ENCODE data around the gene PHGDH. TPM values are rescaled to one million over a fixed set of nuclear protein-coding genes. Genes with fewer than 3 reads are reported as not detected.
A peak's percentile ranks its signal among the peaks of the same experiment; 100 is the strongest.

Gene PHGDH
- total RNA-seq, 1 experiment from 2014 or later, result 499 TPM

- peaks cover 32% of the 10 kb centered on the region for H3K4me1 ChIP-seq (ENCODE audit: insufficient read depth, low read length, poor library complexity, severe bottlenecking)
- no peak for DNase-seq (ENCODE audit: low spot score)
- no peak overlapping the region for H3K27ac ChIP-seq (ENCODE audit: low read depth, low read length, poor library complexity, severe bottlenecking)
- intact Hi-C loops (cut with micrococcal nuclease; ENCODE audit: unreplicated experiment), result no loop called here
- H3K9me3 ChIP-seq (ENCODE audit: low read depth, low read length, poor library complexity, severe bottlenecking), result no peaks in the 10 kb centered on the region
- CTCF ChIA-PET, result no interaction called here
- BruUV-seq (replicated peaks), result no TSS peak
- H3K4me3 ChIP-seq (ENCODE audit: low read depth, low read length, poor library complexity, severe bottlenecking), result no peak overlapping the region
- POLR2A ChIA-PET (ENCODE audit: low non-redundant PET), result no interaction called here
- H3K27me3 ChIP-seq (replicated peaks; ENCODE audit: insufficient read depth, low read depth, low read length, poor library complexity), result no peaks in the 10 kb centered on the region
- H3K36me3 ChIP-seq (ENCODE audit: insufficient read depth, low read length, poor library complexity, severe bottlenecking), result no peaks in the 10 kb centered on the region
- TF ChIP-seq EZH2 (IDR thresholded peaks at IDR 0.05; ENCODE audit: borderline replicate concordance, low read depth, low read length, poor library complexity, severe bottlenecking) (no peak), CTCF (conservative IDR thresholded peaks at IDR 0.05; ENCODE audit: low read depth, low read length) (no peak)
Observed at GRCh38 chr1:119764220-119764619, 52.5 kb downstream of the PHGDH start.

DNA sequence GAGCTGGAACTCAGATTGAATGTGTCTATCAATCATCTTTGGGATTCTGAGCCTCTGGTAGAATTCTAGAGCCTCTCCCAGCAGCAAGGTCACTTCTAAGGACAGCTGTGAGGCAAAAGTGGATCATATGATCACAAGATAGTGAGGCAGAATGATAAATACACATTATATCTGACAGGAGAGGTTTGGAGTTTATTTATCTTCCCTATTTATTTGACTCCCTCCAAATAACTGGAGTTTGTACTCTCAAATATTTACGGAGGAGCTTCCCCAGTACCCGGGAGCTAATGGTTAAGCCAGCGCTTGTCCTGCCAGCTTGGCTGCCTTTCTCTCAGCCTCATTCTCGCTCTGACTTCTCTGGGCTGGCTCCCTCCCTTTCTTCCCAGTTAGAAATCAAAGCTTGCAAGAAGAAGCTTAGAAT is 54.6 kb downstream of the PHGDH start:
- no peak overlapping the region for H3K27ac ChIP-seq (ENCODE audit: low read depth, low read length, poor library complexity, severe bottlenecking)
- no TSS peak for BruUV-seq (replicated peaks)
- intact Hi-C loops (cut with micrococcal nuclease; ENCODE audit: unreplicated experiment), result no loop called here
- peaks cover 39% of the 10 kb centered on the region for H3K4me1 ChIP-seq (ENCODE audit: insufficient read depth, low read length, poor library complexity, severe bottlenecking)
- no peak for TF ChIP-seq CTCF (conservative IDR thresholded peaks at IDR 0.05; ENCODE audit: low read depth, low read length)
- TF ChIP-seq EZH2 (IDR thresholded peaks at IDR 0.05; ENCODE audit: borderline replicate concordance, low read depth, low read length, poor library complexity, severe bottlenecking), result no peak
- H3K9me3 ChIP-seq (ENCODE audit: low read depth, low read length, poor library complexity, severe bottlenecking), result no peaks in the 10 kb centered on the region
- no peaks in the 10 kb centered on the region for H3K27me3 ChIP-seq (replicated peaks; ENCODE audit: insufficient read depth, low read depth, low read length, poor library complexity)
- no peak for DNase-seq (ENCODE audit: low spot score)
- no peaks in the 10 kb centered on the region for H3K36me3 ChIP-seq (ENCODE audit: insufficient read depth, low read length, poor library complexity, severe bottlenecking)
- ChIA-PET POLR2A (ENCODE audit: low non-redundant PET) (no interaction called here), CTCF (interaction anchor here (1.1 kb wide), 1 partner anchor 23 kb away, joined by 3 read pairs; no protein-coding TSS in a partner anchor)
- H3K4me3 ChIP-seq (ENCODE audit: low read depth, low read length, poor library complexity, severe bottlenecking), result no peak overlapping the region

DNA sequence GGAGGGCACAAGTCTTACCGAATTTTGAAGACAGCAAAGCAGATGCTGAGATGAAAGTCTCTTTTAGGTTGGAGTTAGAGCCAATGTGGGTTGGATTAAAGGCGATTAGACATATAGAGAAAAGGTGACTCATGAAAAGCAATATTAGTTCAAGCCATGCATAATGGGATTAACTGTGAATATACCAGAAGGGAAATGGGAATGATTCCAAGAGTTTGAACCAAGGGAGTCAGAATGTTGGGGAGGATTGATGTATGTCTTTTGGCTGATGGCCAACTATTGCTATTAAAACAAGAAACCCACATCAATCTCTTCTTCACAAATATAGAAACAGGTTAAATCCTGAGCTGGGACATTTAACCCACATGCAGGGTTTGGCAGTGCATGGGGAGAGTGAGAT is 55.8 kb downstream of the PHGDH start:
- CTCF ChIA-PET, result no interaction called here
- DNase-seq (ENCODE audit: low spot score), result peak; percentile 95
- Histone ChIP-seq H3K9me3 (ENCODE audit: low read depth, low read length, poor library complexity, severe bottlenecking) (no peaks in the 10 kb centered on the region), H3K4me3 (ENCODE audit: low read depth, low read length, poor library complexity, severe bottlenecking) (no peak overlapping the region), H3K4me1 (ENCODE audit: insufficient read depth, low read length, poor library complexity, severe bottlenecking) (peaks cover 43% of the 10 kb centered on the region), H3K27ac (ENCODE audit: low read depth, low read length, poor library complexity, severe bottlenecking) (no peak overlapping the region), H3K36me3 (ENCODE audit: insufficient read depth, low read length, poor library complexity, severe bottlenecking) (no peaks in the 10 kb centered on the region), H3K27me3 (replicated peaks; ENCODE audit: insufficient read depth, low read depth, low read length, poor library complexity) (no peaks in the 10 kb centered on the region)
- no peak for TF ChIP-seq CTCF (conservative IDR thresholded peaks at IDR 0.05; ENCODE audit: low read depth, low read length)
- TF ChIP-seq EZH2 (IDR thresholded peaks at IDR 0.05; ENCODE audit: borderline replicate concordance, low read depth, low read length, poor library complexity, severe bottlenecking), result no peak
- BruUV-seq (replicated peaks), result no TSS peak
- intact Hi-C loops (cut with micrococcal nuclease; ENCODE audit: unreplicated experiment), result no loop called here
- POLR2A ChIA-PET (ENCODE audit: low non-redundant PET), result no interaction called here

Measured in A673 (cell line).